Left ventricle myocardium inferior (tissue), 1 donor: ENCODE measurements around the gene PIK3CB. TPM values are rescaled to one million over a fixed set of nuclear protein-coding genes. Genes with fewer than 3 reads are reported as not detected.
A peak's percentile ranks its signal among the peaks of the same experiment; 100 is the strongest.
"Not testable (repeated sequence)": the region's sequence is repeated elsewhere in the genome, so short reads cannot be mapped to it uniquely, and the experiment has no call there.

Source experiments
- DNase-seq: peaks from one replicate; pipeline ENCODE4 v3.0.0-alpha.2; 2020
- H3K27ac ChIP-seq: fragments of 200-600 bp; replicated peaks from 2 replicates; pipeline ENCODE4 v1.8.0; 2021
- H3K27me3 ChIP-seq: fragments of 200-600 bp; 2 replicates; pipeline ENCODE4 v1.8.0; 2021; ENCODE audit warnings: low read depth
- H3K36me3 ChIP-seq: fragments of 200-600 bp; 2 replicates; pipeline ENCODE4 v1.8.0; 2021
- H3K4me1 ChIP-seq: fragments of 200-600 bp; 2 replicates; pipeline ENCODE4 v1.8.0; 2021
- H3K4me3 ChIP-seq: fragments of 200-600 bp; 2 replicates; pipeline ENCODE4 v1.8.0; 2021; ENCODE audit warnings: mild to moderate bottlenecking, moderate library complexity
- H3K9me3 ChIP-seq: fragments of 200-600 bp; replicated peaks from 2 replicates; pipeline ENCODE4 v1.8.0; 2021
- intact Hi-C: fragments of 100-400 bp; cut with micrococcal nuclease; formaldehyde crosslinking; loops from one replicate; pipeline ENCODE4 v1.11.0; 2022
- total RNA-seq: library from RNA; stranded (reverse); fragmentation: NEBNext Ultra II Directional; extraction: Animal tissue kit (Norgen Biotek cat#: 25700); gene quantifications from one replicate; pipeline ENCODE4 v1.2.1, GENCODE V29; 2021
- TF ChIP-seq, protein P1 (sequence below): fragments of 200-600 bp; IDR thresholded peaks from 2 replicates; pipeline ENCODE4 v1.8.0; 2021; ENCODE audit warnings: antibody characterized with exemption, mild to moderate bottlenecking, borderline replicate concordance
- donor health status: DM: no; HTN: yes; CAD: no; lungs with severe emphysema.

The PIK3CB gene
- total RNA-seq, 1 donor from 2014 or later: 31.5 TPM

DNA sequence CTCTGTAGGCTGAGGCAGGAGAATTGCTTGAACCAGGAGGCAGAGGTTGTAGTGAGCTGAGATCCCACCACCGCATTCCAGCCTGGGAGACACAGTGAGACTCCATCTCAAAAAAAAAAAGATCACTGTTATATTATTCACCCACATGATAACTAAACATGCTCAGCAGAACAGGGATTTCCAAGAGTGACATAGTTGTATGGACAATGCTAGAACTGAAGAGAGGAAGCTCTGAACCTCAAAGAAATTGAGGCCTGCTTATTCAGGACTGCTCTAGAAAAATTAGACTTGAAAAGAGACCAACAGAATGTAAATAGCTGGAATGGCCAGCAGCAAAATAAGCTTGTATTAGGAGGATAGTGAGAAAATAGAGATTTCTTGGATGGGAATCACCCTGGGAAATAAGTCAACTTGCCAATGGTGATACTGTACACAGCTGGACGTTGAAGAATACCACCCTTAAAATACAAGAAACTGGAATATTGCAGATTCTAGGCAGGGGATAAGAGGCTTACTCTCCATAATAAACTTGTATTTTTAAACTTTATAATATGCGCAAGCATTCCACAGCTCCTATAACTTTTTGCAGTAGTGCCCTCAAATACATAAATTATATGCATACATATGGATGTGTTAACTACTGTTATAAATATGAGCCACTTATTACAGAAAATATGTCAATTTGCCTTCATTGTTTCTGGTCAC lies 28.2 kb downstream of the PIK3CB start:
- intact Hi-C loops: no loop called here
- H3K27ac ChIP-seq: no peak overlapping the region
- peaks cover 13% of the 10 kb centered on the region for H3K4me1 ChIP-seq
- no peaks in the 10 kb centered on the region for H3K9me3 ChIP-seq
- H3K4me3 ChIP-seq: no peak overlapping the region
- no peak for DNase-seq
- no peaks in the 10 kb centered on the region for H3K36me3 ChIP-seq
- H3K27me3 ChIP-seq: no peaks in the 10 kb centered on the region
- TF ChIP-seq, protein P1, sequence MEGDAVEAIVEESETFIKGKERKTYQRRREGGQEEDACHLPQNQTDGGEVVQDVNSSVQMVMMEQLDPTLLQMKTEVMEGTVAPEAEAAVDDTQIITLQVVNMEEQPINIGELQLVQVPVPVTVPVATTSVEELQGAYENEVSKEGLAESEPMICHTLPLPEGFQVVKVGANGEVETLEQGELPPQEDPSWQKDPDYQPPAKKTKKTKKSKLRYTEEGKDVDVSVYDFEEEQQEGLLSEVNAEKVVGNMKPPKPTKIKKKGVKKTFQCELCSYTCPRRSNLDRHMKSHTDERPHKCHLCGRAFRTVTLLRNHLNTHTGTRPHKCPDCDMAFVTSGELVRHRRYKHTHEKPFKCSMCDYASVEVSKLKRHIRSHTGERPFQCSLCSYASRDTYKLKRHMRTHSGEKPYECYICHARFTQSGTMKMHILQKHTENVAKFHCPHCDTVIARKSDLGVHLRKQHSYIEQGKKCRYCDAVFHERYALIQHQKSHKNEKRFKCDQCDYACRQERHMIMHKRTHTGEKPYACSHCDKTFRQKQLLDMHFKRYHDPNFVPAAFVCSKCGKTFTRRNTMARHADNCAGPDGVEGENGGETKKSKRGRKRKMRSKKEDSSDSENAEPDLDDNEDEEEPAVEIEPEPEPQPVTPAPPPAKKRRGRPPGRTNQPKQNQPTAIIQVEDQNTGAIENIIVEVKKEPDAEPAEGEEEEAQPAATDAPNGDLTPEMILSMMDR: no peak

DNA sequence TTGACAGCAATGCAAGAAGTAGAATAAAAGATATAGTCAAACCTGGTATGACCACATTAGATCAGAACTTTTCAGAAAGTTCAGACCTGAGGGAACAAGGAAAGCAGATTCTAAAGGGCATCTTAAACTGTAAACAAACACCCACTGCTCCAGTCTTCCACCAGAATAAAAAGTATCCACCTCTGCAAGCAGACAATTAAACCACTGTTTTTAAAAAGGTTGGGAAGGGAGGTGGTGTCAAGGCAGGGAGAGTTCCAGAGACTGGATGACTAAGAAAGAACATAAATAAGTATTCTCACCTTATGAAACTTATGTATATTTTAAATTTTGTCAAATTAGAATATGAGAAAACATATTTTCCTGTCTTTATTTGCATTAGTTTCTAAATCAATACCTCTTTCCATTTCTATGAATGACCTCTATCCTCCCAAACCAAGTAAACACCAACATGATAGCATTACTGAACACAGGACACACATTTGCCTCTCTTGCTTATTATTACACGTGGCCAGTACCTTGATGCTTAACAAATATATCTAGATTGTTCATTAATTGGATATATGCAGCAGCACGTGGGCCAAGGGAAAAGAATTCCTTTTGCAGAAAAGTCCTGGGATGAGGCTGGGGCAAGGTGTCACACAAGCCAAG lies 31.6 kb downstream of the PIK3CB start:
- DNase-seq: no peak
- TF ChIP-seq, protein P1: no peak
- Histone ChIP-seq H3K9me3 (no peaks in the 10 kb centered on the region), H3K27me3 (no peaks in the 10 kb centered on the region), H3K4me1 (peaks cover 29% of the 10 kb centered on the region), H3K4me3 (no peak overlapping the region), H3K27ac (peak overlapping the region; percentile 17), H3K36me3 (no peaks in the 10 kb centered on the region)
- intact Hi-C loops: no loop called here

DNA sequence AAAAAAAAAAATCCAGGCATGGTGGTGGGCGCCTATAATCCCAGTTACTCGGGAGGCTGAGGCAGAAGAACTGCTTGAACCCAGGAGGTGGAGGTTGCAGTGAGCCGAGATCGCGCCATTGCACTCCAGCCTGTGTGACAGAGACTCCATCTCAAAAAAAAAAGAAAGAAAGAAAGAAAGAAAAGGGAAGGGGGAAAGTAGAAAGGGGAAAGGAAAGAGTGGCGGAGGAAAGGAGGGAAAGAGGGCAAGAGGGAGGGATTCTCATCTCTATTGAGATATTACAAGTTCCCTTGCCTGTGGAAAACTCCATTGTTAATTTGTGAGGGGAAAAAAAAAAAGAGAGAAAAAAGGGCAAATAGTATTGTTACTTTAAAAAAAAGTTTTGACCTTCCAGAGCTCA lies 32.5 kb downstream of the PIK3CB start:
- DNase-seq, H3K4me3 ChIP-seq, H3K9me3 ChIP-seq, H3K36me3 ChIP-seq, intact Hi-C loops, H3K27me3 ChIP-seq: not testable (repeated sequence)
- H3K4me1 ChIP-seq: peaks cover 31% of the 10 kb centered on the region
- H3K27ac ChIP-seq: peak overlapping the region; percentile 17

DNA sequence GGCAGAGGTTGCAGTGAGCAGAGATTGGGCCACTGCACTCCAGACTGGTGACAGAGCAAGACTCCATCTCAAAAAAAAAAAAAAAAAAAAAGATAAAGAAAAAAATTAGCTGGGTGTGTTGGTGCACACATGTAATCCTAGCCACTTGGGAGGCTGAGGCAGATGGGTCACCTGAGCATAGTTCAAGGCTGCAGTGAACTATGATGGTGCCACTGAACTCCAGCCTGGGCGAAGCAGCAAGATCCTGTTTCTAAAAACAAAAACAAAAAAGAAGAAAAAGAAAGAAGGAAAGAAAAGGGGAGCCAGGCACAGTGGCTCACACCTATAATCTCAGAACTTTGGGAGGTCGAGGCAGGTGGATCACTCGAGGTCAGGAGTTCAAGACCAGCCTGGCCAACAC lies 32.9 kb downstream of the PIK3CB start:
- intact Hi-C loops: no loop called here
- Histone ChIP-seq H3K36me3 (no peaks in the 10 kb centered on the region), H3K9me3 (no peaks in the 10 kb centered on the region), H3K4me3 (no peak overlapping the region), H3K27ac (peak overlapping the region; percentile 17), H3K4me1 (peaks cover 35% of the 10 kb centered on the region), H3K27me3 (no peaks in the 10 kb centered on the region)
- DNase-seq: no peak
- TF ChIP-seq, protein P1: no peak

DNA sequence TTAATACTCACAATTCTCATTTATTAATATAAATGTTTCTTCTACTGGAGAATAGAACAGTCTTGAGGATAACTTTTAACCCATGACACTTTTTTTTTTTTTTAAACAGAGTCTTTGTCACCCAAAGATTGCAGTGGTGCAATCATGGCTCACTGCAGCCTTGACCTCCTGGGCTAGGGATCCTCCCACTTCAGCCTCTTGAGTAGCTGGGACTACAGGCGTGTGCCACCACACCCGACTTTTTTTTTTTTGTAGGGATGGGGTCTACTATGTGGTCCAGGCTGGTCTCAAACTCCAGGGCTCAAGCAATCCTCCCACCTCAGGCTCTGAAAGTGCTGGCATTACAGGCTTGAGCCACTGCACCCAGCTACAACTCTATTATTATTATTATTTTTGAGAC lies 34.5 kb downstream of the PIK3CB start:
- intact Hi-C loops: no loop called here
- Histone ChIP-seq H3K36me3 (no peaks in the 10 kb centered on the region), H3K4me1 (peaks cover 38% of the 10 kb centered on the region), H3K27me3 (no peaks in the 10 kb centered on the region), H3K4me3 (no peak overlapping the region), H3K9me3 (no peaks in the 10 kb centered on the region), H3K27ac (peak overlapping the region; percentile 77)
- TF ChIP-seq, protein P1: no peak
- DNase-seq: no peak

DNA sequence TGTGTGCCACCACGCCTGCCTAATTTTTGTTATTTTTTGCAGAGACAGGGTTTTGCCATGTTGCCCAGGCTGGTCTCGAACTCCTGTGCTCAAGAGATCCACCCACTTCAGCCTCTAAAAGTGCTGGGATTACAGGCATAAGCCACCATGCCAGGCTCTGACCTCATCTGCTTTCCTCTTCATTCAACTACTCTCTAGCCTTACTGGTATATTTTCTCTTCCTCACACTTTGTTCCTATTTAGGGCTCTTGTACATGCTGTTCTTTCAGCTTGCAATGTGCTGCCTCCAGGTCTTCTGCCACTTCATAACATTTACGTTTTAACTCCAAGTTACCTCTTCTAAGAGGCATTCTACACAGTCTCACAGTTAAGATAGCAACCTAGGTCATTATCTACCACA lies 34.9 kb downstream of the PIK3CB start:
- intact Hi-C loops: no loop called here
- Histone ChIP-seq H3K27ac (peak overlapping the region; percentile 77), H3K9me3 (no peaks in the 10 kb centered on the region), H3K4me1 (peaks cover 38% of the 10 kb centered on the region), H3K4me3 (no peak overlapping the region), H3K27me3 (no peaks in the 10 kb centered on the region), H3K36me3 (no peaks in the 10 kb centered on the region)
- TF ChIP-seq, protein P1: no peak
- DNase-seq: peak; percentile 26
